PFSK-1 (cell line): ENCODE measurements around the gene CLIP4.

ENCODE experiments used
- FOXP2 ChIP-seq: optimal IDR thresholded peaks from 2 replicates; pipeline ENCODE3; 2011; ENCODE audit warnings: borderline replicate concordance, control low read depth, inconsistent platforms; ENCODE audit not compliant: insufficient read depth; ENCODE audit errors: extremely low read length, extremely low read depth
- POLR2AphosphoS5 ChIP-seq: IDR thresholded peaks from 2 replicates; pipeline ENCODE4 v1.6.1; 2012; ENCODE audit warnings: low read depth, mild to moderate bottlenecking, control low read depth, low read length, moderate library complexity
- REST ChIP-seq, 2 experiments: IDR thresholded peaks; 2 replicates each; pipeline versions ENCODE4 v1.6.1 to v1.8.0; 2011 to 2012; ENCODE audit warnings: low read depth in 2 of 2, low read length in 2 of 2, control low read depth in 1 of 2, inconsistent platforms in 1 of 2, mild to moderate bottlenecking in 1 of 2, moderate library complexity in 1 of 2; ENCODE audit not compliant: insufficient read depth in 1 of 2
- SIN3A ChIP-seq: IDR thresholded peaks from 2 replicates; pipeline ENCODE4 v1.6.1; 2012; ENCODE audit warnings: mild to moderate bottlenecking, low read length, moderate library complexity, borderline replicate concordance; ENCODE audit not compliant: insufficient read depth
- TAF1 ChIP-seq: IDR thresholded peaks from 2 replicates; pipeline ENCODE4 v1.6.1; 2012; ENCODE audit warnings: low read length, control low read depth, borderline replicate concordance; ENCODE audit not compliant: insufficient read depth

CLIP4 gene

GRCh38 chr2:29070526-29070925 lies 44.7 kb upstream of the CLIP4 start:
- no peak for TF ChIP-seq FOXP2
- TF ChIP-seq REST (IDR thresholded peaks at IDR 0.05; ENCODE audit: insufficient read depth in 1 of 2, low read depth in 2 of 2, low read length in 2 of 2): no peak
- no peak for TF ChIP-seq POLR2AphosphoS5
- TF ChIP-seq SIN3A: no peak
- TF ChIP-seq TAF1: no peak

GRCh38 chr2:29071032-29071975 lies 43.9 kb upstream of the CLIP4 start:
- TF ChIP-seq SIN3A (no peak), REST (IDR thresholded peaks at IDR 0.05; ENCODE audit: insufficient read depth in 1 of 2, low read depth in 2 of 2, low read length in 2 of 2) (no peak), POLR2AphosphoS5 (no peak), TAF1 (no peak), FOXP2 (no peak)

GRCh38 chr2:29072251-29072650 lies 43.0 kb upstream of the CLIP4 start:
- TF ChIP-seq POLR2AphosphoS5: no peak

GRCh38 chr2:29072971-29073725 lies 42.1 kb upstream of the CLIP4 start:
- TF ChIP-seq FOXP2 (no peak), TAF1 (no peak), SIN3A (no peak), REST (IDR thresholded peaks at IDR 0.05; ENCODE audit: insufficient read depth in 1 of 2, low read depth in 2 of 2, low read length in 2 of 2) (no peak), POLR2AphosphoS5 (no peak)

- TF ChIP-seq POLR2AphosphoS5 (no peak), FOXP2 (no peak), SIN3A (no peak), REST (IDR thresholded peaks at IDR 0.05; ENCODE audit: insufficient read depth in 1 of 2, low read depth in 2 of 2, low read length in 2 of 2) (no peak), TAF1 (no peak)
These were observed 41.3 kb upstream of the CLIP4 start for GRCh38 chr2:29073933-29074332.
